GM21447 (cell line): ENCODE results near the gene TMPRSS3.

Source experiments
- ATAC-seq: cut with Tn5 transposase; IDR thresholded peaks from one replicate; pipeline ENCODE4 v1.9.1; 2021; ENCODE audit not compliant: unreplicated experiment

The TMPRSS3 gene

DNA sequence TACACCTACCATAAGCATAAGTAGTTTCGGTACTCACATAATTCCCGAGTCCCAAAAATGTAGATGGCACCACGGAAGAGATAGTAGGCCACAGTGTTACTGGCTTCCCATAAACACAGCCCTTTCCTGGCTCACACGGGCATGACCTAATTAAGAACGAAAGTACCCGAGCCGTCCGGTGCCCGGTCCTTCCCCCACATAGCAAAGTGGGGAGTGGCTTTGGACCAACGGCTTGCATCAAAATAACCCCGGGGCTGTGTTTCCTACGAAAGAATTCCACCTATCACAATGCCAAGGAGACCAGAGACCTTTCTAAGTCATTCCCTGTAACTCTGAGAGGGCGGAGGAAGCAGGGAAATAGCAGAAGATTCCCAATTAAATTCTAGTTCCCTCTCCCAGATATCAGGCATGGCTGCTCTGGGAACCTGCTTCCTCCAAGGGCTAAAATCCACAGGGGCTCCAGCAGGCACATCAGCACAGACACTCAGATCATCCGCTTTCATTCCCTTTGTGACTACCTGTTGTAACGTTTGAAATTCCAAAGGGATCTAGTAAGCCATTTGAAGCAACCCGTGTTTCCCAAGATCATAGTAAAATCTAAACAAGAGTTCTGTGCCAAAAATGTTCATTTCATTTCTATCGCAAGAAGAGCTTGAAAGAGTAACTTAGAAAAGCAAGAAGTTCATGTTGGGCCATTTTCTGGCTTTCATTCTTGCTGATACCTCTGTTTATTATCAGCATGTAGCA lies at the start of gene TMPRSS3:
Gene TMPRSS3 (minus strand): TSS at position 148 of the 747 bp plus-strand sequence. CDS start 635 bp downstream, outside the sequence.
- no peak for ATAC-seq

DNA sequence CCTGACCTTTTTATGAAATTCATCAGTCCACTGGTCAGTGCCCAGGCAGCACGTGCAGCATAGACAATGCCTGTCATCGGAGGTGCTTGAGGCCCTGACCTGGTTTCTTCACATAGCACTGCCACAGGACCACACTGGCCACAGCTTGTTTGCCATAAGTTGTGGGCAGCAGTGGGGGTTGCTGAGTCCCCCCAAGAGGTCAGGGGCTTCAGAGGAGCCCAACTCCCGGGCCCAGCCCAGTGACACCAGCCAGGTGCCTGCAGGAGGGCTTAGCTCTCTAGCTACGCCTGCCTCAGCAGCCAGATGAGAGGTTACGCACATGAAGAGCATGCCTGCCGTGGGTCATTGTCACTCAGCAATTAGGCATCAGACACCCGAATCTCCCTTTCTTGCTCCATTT lies 49.5 kb upstream of the TMPRSS3 start:
- ATAC-seq: no peak

DNA sequence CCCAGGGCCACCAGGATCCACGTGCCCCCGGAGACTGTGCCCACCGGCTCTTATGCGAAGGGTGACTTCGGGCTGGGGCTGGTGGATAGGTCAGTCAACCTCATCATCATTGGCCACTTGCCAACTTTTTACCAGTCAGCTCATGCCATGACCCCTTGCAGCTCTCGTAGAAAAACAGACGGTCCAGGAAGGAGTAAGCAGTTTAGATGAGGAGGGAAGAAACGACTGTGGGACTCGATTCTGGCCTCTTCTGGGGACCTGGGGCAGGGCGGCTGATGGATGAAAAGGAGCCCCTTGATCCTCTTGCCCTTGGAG lies 48.9 kb upstream of the TMPRSS3 start:
- no peak for ATAC-seq

GRCh38 chr21:42443876-42444744 lies 48.3 kb upstream of the TMPRSS3 start:
- no peak for ATAC-seq

- no peak for ATAC-seq
Measured at GRCh38 chr21:42443181-42443785, 47.4 kb upstream of the TMPRSS3 start.

DNA sequence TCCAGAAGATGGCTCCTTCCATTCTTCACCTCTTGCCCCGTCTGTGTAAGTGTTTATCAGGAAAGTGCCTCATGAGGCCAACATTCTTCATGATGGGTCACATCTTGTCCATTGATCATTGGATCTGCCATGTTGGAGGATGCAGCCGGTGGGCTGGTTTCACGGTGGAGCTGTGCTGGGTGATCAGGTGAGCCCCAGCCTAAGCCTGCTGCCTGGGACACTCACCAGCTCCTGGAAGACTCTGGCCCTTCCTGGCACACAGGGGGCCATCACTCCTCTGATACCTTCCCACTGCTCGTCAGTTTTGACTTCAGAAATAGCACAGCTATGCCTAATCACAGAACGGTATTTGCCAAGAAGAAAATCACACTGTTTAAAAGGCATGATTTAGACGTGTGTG lies 46.1 kb upstream of the TMPRSS3 start:
- ATAC-seq: no peak

DNA sequence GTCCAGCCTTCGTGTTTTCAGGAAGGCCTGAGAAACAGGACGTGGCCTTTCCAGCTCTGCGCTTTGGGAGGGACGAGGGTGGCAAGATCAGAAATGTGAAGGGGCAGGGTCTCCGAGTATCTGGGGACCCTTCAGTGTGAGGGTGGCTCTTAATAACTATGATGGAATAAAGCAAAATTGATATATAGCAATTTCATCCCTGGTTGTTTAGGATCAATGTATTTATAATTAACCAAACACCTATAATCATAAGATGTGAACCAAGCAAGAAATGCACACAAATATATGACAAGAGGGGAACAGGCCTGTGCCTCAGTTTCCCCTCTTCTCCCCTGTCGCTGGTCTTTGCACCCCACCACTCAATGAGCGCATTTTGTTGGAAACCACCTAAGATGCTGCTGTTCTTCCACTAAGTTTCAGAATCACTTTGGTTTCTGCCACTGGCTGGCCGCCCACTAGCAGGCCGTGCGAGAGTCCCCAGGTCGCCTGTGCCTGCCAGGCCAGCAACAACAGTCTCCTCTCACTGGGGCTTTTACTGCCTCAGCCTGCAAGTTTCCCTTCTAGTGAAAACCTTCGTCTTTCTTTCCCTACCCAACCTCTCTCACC lies 44.4 kb upstream of the TMPRSS3 start:
- peak; percentile 74 for ATAC-seq

DNA sequence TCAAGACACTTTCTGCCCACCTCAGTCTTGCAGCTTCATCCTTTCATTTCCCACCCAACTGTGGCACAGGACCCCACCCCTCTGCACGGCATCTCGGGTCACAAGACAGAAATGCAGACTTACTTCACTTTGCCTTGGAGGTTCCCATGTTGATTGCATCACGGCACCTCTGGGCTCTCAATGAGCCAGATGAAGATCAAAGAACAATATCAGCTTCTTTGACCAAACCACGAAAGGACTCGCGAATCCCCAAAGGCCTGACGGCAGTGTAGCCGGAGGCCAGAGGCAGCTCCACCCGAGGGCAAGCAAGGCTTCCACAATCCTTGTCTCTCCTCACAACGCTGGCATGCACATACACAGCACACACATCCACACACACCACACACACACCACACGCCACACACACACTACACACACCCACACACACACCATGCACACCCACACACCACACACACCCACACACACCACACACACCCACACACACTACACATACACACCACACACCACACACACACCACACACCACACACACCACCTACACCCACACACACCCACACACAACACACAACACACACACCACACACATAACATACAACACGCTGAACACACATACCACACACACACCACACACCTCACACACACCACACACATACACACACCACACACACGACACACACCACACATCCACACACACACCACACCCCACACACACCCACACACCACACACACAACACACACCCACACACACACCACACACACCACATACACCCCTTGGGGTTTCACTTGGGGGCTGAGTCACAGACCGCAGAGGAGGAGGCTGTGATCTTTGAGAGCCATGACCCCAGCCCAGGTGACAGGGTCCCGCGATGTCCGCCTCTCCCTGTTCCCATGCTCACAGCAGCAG lies 43.7 kb upstream of the TMPRSS3 start:
- no peak for ATAC-seq

DNA sequence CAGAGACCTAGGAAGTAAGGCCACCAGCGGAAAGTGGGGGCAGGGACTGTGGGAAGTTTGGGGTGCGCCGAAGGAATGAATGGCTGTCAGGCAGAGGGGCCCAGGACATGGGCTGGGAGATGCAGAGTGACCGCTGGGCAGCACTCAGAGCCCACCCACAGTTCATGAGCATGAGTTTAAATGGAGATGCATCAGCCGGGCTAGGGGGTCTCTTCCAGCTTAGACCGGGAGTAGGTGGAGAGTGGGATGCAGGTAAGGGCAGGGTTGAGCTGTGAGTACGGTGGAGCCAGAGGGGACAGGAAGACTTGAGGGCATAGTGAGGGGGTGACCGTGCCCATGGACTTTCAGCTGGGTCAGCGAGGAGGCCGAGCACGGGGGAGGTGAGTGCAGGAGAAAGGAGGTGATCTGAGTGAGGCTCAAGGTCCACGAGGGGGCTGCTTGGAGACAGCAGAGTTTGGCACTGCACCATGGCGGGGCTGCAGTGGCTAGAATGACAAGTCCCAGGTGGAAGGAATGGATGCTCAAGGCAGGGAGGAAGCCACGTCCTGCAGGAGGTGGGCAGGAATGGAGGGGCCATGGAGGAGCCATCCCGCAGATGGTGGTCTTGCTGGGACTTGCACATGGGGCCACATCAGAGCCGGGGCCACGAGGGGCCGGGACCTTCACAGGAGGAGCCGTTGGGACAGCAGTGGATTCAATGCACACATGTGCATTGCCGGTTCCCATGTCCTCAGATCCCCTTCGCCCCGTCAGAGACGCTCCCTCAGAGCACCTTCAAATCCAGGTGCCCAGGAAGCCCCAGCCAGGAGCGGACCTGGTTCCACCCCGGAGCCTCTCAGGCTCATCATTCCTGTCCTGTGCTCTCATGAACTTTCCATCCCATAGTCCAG lies 42.7 kb upstream of the TMPRSS3 start:
- ATAC-seq: no peak

- no peak for ATAC-seq
Measured at GRCh38 chr21:42437786-42438185, 41.9 kb upstream of the TMPRSS3 start.

DNA sequence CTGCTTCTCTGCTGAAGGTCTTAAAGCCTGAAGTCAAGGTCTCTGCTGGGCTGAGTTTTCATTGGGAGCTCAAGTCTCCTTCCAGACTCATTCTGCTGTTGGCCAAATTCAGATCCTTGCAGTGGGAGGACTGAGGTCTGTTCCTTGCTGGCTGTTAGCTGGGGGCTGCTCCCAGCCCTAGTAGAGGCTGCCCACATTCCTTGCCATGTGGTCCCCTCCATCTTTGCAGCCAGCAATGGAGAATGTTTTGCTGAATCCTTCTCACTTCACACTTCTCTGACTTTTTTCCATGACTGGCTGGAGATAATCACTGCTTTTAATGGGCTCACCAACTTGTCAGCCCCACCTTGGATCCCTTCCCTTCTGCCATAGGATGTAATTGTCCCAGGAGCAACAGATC lies 41.1 kb upstream of the TMPRSS3 start:
- no peak for ATAC-seq

- ATAC-seq: no peak
Measured at GRCh38 chr21:42435833-42436232, 40.0 kb upstream of the TMPRSS3 start.

- ATAC-seq: no peak
Measured at GRCh38 chr21:42435401-42435800, 39.5 kb upstream of the TMPRSS3 start.

DNA sequence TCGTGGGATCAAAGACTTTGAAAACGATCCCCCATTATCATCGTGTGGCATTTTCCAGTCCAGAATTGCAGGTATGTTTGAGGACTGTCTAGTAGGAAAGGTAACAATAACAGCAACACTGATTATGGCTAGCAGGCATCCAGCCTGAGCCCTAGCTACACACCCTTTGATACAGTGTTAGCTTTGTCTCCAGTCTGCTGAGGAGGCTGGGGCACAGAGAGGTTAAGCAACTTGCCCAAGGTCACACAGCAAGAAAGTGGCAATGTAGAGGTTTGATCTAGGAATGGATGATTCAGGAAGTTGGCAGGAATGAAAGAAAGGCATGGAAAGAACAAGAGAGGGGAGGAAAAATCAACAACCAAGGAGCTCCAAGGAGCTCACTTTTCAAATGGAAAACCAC lies 39.0 kb upstream of the TMPRSS3 start:
- ATAC-seq: no peak

GRCh38 chr21:42433946-42434551 lies 38.2 kb upstream of the TMPRSS3 start:
- ATAC-seq: no peak

DNA sequence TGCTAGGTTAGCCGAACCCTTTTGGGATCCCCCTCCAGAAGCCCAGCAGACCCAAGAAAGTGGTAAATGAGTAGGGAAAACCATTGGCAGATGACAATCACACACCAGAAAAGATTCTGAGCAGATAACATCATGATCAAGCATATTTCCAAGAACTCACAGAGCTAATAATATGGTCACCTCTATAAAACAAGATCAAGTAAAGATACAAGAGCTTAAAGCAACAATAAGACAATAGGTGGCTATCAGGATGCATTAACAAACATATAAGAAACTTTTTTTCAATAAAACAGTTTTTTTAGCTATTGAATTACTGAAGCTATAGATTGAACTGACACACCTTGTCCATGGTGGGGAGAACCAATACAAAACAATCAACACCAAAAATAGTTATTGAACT lies 36.8 kb upstream of the TMPRSS3 start:
- no peak for ATAC-seq

- no peak for ATAC-seq
Measured at GRCh38 chr21:42431196-42431595, 35.3 kb upstream of the TMPRSS3 start.

DNA sequence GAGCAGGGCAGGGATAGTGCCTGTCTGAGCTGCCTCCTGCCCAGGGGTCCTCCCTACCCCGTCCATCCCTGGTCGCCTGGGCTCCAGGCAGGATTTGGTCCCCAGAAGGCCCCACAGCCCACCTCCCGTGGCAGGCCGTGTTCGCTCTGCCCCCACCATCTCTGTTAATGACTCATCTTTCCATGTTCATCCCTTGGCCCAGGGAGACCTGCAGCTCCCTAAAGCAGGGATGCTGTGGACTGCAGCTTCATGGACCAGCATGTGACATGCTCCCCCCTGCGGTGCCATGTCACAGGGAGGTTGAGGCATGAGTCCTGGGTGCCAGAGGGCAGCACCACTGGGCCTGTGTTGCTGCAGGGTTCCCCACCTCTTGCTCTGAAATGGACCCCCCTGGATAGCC lies 34.7 kb upstream of the TMPRSS3 start:
- no peak for ATAC-seq

DNA sequence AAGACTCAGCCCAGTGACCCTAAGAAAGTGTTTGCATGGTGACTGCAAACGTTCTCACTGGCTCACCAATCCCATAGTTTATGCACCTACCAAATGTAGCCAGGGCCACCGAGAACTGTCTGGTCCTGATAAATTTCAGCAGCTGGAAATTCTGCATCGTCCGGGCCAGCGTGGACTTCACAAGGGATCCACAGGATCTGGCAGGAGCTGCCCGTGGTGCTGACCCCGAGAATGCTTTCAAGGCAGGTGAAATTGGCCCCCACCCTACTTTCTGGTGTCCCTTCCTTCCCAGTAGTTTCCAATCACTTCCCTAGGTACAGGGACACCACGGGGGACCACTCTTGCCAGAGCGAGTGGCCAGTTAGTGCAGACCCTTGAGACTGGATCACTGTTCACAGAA lies 34.0 kb upstream of the TMPRSS3 start:
- ATAC-seq: no peak
